HG03280 (cell line): ENCODE measurements around the gene SOD3.

Experiments
- ATAC-seq: cut with Tn5 transposase; IDR thresholded peaks from one replicate; pipeline ENCODE4 v1.9.1; 2021; ENCODE audit warnings: mild to moderate bottlenecking, moderate library complexity; ENCODE audit not compliant: unreplicated experiment

SOD3 gene

GRCh38 chr4:24794916-24795665 lies at the start of gene SOD3:
SOD3 (plus strand) TSS chr4:24795573; CDS start chr4:24799522, 3,949 bp downstream.
- ATAC-seq, result no peak

- ATAC-seq, result no peak
Observed at GRCh38 chr4:24747234-24747975, 48.0 kb upstream of the SOD3 start.

GRCh38 chr4:24748023-24748422 lies 47.4 kb upstream of the SOD3 start:
- no peak for ATAC-seq

- no peak for ATAC-seq
Observed at GRCh38 chr4:24748758-24749350, 46.5 kb upstream of the SOD3 start.

GRCh38 chr4:24750106-24750505 lies 45.3 kb upstream of the SOD3 start:
- no peak for ATAC-seq

GRCh38 chr4:24751926-24752539 lies 43.3 kb upstream of the SOD3 start:
- ATAC-seq, result no peak

GRCh38 chr4:24753519-24753918 lies 41.9 kb upstream of the SOD3 start:
- no peak for ATAC-seq

GRCh38 chr4:24754571-24754970 lies 40.8 kb upstream of the SOD3 start:
- ATAC-seq, result no peak

- ATAC-seq, result no peak
Observed at GRCh38 chr4:24763631-24764297, 31.6 kb upstream of the SOD3 start.

- ATAC-seq, result no peak
Observed at GRCh38 chr4:24764345-24764744, 31.0 kb upstream of the SOD3 start.

- no peak for ATAC-seq
Observed at GRCh38 chr4:24765376-24765988, 29.9 kb upstream of the SOD3 start.

- no peak for ATAC-seq
Observed at GRCh38 chr4:24768006-24768405, 27.4 kb upstream of the SOD3 start.

- ATAC-seq, result peak; percentile 77
Observed at GRCh38 chr4:24768604-24769003, 26.8 kb upstream of the SOD3 start.

- no peak for ATAC-seq
Observed at GRCh38 chr4:24769571-24769970, 25.8 kb upstream of the SOD3 start.

GRCh38 chr4:24770032-24770584 lies 25.3 kb upstream of the SOD3 start:
- peak; percentile 48 for ATAC-seq

- no peak for ATAC-seq
Observed at GRCh38 chr4:24770667-24771066, 24.7 kb upstream of the SOD3 start.

- ATAC-seq, result no peak
Observed at GRCh38 chr4:24771241-24771640, 24.1 kb upstream of the SOD3 start.

GRCh38 chr4:24772061-24772705 lies 23.2 kb upstream of the SOD3 start:
- ATAC-seq, result no peak

- ATAC-seq, result no peak
Observed at GRCh38 chr4:24772952-24773351, 22.4 kb upstream of the SOD3 start.

GRCh38 chr4:24774452-24774851 lies 20.9 kb upstream of the SOD3 start:
- ATAC-seq, result no peak
